HFFc6 (cell line): ENCODE measurements around the gene HOXB7. TPM values are rescaled to one million over a fixed set of nuclear protein-coding genes. Genes with fewer than 3 reads are reported as not detected.

Experiments
- DNase-seq: peaks from one replicate; pipeline ENCODE4 v3.0.0-alpha.2; 2018
- H3K27ac Mint-ChIP-seq: 2 replicates; pipeline ENCODE4 v1.8.0; 2020; ENCODE audit warnings: mild to moderate bottlenecking, mixed read lengths
- H3K27me3 Mint-ChIP-seq: 2 replicates; pipeline ENCODE4 v1.8.0; 2021; ENCODE audit warnings: mild to moderate bottlenecking, moderate library complexity, mixed read lengths; ENCODE audit not compliant: insufficient read depth
- H3K36me3 Mint-ChIP-seq: 2 replicates; pipeline ENCODE4 v1.8.0; 2021; ENCODE audit warnings: low read depth, mixed read lengths
- H3K4me1 Mint-ChIP-seq: 2 replicates; pipeline ENCODE4 v1.8.0; 2020; ENCODE audit warnings: low read depth, mixed read lengths
- H3K4me3 Mint-ChIP-seq: 2 replicates; pipeline ENCODE4 v1.8.0; 2020; ENCODE audit warnings: mild to moderate bottlenecking, moderate library complexity, mixed read lengths
- H3K9me3 Mint-ChIP-seq: 2 replicates; pipeline ENCODE4 v1.8.0; 2020; ENCODE audit warnings: mild to moderate bottlenecking, mixed read lengths
- total RNA-seq, 6 experiments: library from RNA; stranded (reverse); fragmentation: NEBNext Ultra II Directional; extraction: Animal tissue kit (Norgen Biotek cat#: 25700); gene quantifications; 2 replicates in 1 of 6; 3 replicates in 5 of 6; pipeline ENCODE4 v1.2.3, GENCODE V29; 2021
- TF ChIP-seq, protein P1 (sequence below): fragments of 200-600 bp; sonication (generic); IDR thresholded peaks from 2 replicates; pipeline ENCODE4 v1.5.0; 2021; ENCODE audit warnings: antibody characterized with exemption, mild to moderate bottlenecking

HOXB7 gene
- total RNA-seq, 6 experiments from 2014 or later = not detected

DNA sequence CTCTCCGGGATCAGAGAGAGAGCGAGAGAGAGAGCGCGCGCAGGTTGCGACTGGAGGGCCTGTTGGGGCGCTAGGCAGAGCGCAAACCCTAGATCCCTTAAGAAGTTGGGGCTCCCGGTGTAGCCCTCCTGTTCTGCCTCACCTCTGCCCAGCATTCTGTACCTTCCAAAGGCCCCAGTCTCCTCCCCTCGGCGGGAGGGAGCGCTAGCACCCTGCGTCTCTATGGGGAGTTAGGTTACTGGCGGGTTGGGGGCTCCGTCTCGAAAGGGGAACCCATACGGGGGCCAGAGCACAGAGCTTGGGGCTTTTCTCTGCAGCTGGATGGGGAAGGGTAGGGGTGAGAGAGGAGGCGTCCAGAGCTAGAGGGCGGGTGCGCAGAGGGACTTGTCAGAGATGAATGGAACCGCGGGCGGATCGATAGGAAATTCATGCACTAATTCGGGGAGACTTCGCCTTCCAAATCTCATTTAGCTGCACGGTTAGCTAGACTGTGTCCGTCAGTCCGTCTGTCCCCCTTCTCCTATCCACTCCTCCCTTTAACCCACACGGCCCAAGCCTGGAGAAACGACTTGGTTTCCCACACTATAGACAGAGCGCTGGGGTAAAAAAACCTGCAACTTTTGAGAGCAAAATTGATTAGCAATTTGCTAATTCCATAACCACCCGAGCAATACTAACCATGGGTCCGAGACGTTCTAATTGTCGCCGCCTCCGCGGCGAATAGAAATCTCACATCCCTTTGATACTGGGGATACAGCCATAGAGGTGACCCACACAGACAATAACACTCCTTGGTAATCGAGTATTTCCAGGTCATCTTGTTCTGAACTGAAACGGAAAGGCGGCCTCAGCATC lies 32.0 kb downstream of the HOXB7 start:
- DNase-seq = no peak
- no peak overlapping the region for H3K27ac Mint-ChIP-seq

DNA sequence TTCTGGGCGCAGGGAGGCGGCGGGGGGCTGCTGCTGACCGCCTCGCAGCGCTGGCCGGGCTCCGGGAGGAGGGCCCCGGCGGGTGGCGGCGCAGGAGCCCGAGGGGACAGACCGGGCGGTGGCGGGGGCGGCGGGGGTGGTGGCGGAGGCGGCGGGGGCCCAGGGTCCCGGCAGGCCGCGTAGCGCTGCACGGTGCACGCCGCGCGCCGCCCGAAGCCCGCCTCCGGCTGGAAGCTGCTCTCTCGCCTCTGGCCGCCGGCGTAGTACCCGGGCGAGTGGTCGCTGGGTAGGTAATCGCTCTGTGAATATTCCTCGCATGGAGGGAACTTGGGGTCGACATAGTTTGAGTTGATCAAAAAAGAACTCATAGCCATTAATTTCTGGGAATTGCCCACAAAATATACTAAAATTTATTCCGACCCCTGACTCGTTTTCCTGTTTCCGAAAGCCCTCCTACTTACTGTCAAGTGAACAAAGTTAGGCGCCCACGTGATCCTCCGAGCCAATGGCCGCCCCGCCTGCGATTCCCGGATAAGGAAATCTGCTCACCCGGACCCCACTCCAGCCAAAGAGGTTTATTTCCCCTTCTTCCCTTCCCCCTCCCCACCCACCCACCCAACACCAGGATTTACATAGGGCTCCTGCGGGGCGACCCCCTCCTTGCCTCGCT lies 32.7 kb downstream of the HOXB7 start, which contains the start of gene HOXB4:
Gene HOXB4 (minus strand): TSS at position 405 of the 670 bp plus-strand sequence. CDS start 31 bp downstream, at position 374.
- H3K9me3 Mint-ChIP-seq = no peaks in the 10 kb centered on the region
- H3K27ac Mint-ChIP-seq = no peak within 1 kb of the TSS
- H3K27me3 Mint-ChIP-seq = peaks cover 84% of the 10 kb centered on the region
- no peak within 1 kb of the TSS for H3K4me3 Mint-ChIP-seq
- peaks cover 7% of the 10 kb centered on the region; the same call in 1 of the 2 replicates for H3K4me1 Mint-ChIP-seq
- no peak for DNase-seq
- TF ChIP-seq, protein P1, sequence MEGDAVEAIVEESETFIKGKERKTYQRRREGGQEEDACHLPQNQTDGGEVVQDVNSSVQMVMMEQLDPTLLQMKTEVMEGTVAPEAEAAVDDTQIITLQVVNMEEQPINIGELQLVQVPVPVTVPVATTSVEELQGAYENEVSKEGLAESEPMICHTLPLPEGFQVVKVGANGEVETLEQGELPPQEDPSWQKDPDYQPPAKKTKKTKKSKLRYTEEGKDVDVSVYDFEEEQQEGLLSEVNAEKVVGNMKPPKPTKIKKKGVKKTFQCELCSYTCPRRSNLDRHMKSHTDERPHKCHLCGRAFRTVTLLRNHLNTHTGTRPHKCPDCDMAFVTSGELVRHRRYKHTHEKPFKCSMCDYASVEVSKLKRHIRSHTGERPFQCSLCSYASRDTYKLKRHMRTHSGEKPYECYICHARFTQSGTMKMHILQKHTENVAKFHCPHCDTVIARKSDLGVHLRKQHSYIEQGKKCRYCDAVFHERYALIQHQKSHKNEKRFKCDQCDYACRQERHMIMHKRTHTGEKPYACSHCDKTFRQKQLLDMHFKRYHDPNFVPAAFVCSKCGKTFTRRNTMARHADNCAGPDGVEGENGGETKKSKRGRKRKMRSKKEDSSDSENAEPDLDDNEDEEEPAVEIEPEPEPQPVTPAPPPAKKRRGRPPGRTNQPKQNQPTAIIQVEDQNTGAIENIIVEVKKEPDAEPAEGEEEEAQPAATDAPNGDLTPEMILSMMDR = no peak
- H3K36me3 Mint-ChIP-seq = no peaks in the 10 kb centered on the region

More for the DNA sequence above, 32.0 kb downstream of the HOXB7 start:
- no peak overlapping the region for H3K4me3 Mint-ChIP-seq
- peaks cover 84% of the 10 kb centered on the region for H3K27me3 Mint-ChIP-seq
- no peaks in the 10 kb centered on the region for H3K9me3 Mint-ChIP-seq
- H3K4me1 Mint-ChIP-seq = peaks cover 7% of the 10 kb centered on the region; the same call in 1 of the 2 replicates
- TF ChIP-seq, protein P1 = no peak
- no peaks in the 10 kb centered on the region for H3K36me3 Mint-ChIP-seq

DNA sequence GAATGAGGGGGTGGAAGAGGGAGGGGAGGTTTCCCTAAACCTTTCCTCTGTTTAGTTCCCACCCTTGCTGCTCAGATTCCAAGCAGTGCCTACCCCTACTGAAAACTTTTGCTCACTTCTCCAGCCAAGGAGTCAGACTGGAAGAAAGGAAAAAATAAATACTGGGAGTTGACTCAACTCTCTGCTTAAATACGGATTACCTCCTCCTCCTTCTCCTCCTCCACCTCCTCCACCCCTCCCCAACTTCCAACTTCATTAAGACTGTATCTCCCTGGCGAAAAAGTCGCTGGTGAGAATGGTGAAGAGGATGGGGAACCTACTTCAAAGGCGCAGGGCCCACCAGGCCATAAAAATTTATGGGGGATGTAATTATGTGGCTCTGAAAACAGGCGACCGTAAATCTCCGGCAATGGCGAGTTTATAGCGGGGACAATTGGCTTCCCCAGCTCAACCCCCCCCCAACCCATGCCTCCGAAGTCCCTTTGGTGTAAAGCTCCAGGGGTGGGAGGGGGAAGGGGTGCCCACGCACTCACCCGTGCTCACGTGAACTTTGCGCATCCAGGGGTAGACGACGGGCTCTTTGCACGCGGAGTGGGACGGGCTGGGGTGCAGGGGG lies 33.4 kb downstream of the HOXB7 start:
- no peak overlapping the region for H3K4me3 Mint-ChIP-seq
- no peaks in the 10 kb centered on the region for H3K9me3 Mint-ChIP-seq
- no peaks in the 10 kb centered on the region for H3K36me3 Mint-ChIP-seq
- no peak for DNase-seq
- no peak overlapping the region for H3K27ac Mint-ChIP-seq
- TF ChIP-seq, protein P1 = no peak
- peaks cover 2% of the 10 kb centered on the region; the same call in 1 of the 2 replicates for H3K4me1 Mint-ChIP-seq
- H3K27me3 Mint-ChIP-seq = peaks cover 84% of the 10 kb centered on the region

DNA sequence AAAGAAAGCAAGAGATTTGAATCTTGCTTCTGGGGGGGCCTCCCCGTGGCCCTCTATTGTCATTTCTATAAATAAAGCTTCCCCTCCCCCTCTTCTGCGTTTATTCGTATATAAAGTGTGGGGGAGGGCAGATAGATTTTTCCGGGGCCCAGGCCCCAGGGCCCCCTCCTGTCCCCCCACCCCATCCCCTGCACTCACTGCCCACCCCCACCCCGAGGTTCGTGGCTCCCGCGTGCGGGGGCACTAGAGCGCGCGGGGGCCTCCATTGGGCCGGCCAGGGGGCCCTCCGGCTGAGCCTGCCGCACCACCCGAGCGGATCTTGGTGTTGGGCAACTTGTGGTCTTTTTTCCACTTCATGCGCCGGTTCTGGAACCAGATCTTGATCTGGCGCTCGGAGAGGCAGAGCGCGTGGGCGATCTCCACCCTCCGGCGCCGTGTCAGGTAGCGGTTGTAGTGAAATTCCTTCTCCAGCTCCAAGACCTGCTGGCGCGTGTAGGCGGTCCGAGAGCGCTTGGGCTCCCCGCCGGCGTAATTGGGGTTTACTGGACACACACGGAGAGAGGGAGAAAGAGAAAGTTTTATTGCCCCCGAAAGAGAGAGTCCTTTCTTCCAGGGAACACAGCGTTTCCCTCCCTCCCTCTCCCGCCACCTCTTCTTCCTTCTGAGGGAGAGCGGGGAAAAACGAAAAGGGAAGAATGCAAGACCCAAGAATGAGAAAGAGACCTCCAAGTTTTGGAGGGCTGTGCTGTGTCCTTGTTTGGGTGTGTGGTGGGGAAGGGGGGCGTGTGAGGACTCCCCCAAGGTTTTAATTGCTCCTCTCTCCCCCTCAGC lies 34.1 kb downstream of the HOXB7 start:
- DNase-seq = no peak
- Mint-ChIP-seq H3K4me1 (no peaks in the 10 kb centered on the region), H3K36me3 (no peaks in the 10 kb centered on the region), H3K27ac (no peak overlapping the region), H3K9me3 (no peaks in the 10 kb centered on the region), H3K27me3 (peaks cover 85% of the 10 kb centered on the region), H3K4me3 (no peak overlapping the region)
- TF ChIP-seq, protein P1 = no peak
